ENCODE measurements around the gene XKR7.

DNA sequence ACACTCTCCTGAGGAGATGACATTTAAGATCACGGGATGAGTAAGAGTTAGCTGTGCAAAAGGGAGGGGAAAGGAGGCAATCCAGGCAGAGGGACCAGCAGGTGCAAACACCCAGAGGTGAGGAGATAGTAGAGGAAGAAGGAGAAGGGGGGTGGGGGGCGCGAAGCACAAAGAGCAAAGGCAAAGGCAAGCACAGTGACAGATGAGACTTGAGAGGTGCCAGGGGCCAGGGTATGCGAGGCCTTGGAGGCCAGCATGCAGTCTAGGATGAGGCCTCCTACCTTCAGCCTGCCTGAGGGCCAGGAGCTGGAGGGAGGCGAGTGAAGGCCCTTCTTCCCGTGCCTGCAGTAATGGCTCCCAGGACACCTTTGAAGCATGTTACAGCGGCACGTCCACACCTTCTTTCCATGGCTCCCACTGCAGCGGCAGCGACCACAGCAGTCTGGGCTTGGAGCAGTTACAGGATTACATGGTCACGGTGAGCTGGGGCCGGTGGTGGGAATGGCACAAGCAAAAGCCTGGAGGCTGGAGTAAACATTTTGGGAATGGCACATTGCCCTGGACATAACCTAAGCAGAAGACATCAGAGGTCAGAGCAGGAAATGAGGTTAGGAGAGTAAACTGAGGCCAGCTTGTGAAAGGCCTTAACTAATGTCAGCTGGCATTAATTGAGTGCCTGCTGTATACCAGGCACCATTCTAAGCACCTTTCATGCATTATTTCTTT lies 60.9 kb downstream of the XKR7 start:
- TF ChIP-seq NR2C2 (IDR thresholded peaks at IDR 0.05; ENCODE audit: borderline replicate concordance, control insufficient read depth, insufficient read length, low read depth), result no peak
- TF ChIP-seq POLR2AphosphoS5 (IDR thresholded peaks at IDR 0.05; ENCODE audit: low read length), result no peak
- TF ChIP-seq, protein P1, sequence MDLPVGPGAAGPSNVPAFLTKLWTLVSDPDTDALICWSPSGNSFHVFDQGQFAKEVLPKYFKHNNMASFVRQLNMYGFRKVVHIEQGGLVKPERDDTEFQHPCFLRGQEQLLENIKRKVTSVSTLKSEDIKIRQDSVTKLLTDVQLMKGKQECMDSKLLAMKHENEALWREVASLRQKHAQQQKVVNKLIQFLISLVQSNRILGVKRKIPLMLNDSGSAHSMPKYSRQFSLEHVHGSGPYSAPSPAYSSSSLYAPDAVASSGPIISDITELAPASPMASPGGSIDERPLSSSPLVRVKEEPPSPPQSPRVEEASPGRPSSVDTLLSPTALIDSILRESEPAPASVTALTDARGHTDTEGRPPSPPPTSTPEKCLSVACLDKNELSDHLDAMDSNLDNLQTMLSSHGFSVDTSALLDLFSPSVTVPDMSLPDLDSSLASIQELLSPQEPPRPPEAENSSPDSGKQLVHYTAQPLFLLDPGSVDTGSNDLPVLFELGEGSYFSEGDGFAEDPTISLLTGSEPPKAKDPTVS (IDR thresholded peaks at IDR 0.05; ENCODE audit: low read depth, low read length), result no peak
- no peak for TF ChIP-seq MYC (IDR thresholded peaks at IDR 0.05; ENCODE audit: insufficient read depth, insufficient read length, insufficient replicate concordance, low read length, severe bottlenecking)
- no peak for TF ChIP-seq YBX1 (IDR thresholded peaks at IDR 0.05)
- no peak for TF ChIP-seq CHD4 (IDR thresholded peaks at IDR 0.05)
- no peak for TF ChIP-seq SMC3 (IDR thresholded peaks at IDR 0.05; ENCODE audit: borderline replicate concordance, low read length)
- TF ChIP-seq, protein P2, sequence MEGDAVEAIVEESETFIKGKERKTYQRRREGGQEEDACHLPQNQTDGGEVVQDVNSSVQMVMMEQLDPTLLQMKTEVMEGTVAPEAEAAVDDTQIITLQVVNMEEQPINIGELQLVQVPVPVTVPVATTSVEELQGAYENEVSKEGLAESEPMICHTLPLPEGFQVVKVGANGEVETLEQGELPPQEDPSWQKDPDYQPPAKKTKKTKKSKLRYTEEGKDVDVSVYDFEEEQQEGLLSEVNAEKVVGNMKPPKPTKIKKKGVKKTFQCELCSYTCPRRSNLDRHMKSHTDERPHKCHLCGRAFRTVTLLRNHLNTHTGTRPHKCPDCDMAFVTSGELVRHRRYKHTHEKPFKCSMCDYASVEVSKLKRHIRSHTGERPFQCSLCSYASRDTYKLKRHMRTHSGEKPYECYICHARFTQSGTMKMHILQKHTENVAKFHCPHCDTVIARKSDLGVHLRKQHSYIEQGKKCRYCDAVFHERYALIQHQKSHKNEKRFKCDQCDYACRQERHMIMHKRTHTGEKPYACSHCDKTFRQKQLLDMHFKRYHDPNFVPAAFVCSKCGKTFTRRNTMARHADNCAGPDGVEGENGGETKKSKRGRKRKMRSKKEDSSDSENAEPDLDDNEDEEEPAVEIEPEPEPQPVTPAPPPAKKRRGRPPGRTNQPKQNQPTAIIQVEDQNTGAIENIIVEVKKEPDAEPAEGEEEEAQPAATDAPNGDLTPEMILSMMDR (IDR thresholded peaks at IDR 0.05 in 2 of 3, conservative IDR thresholded peaks at IDR 0.05 in 1 of 3; ENCODE audit: control insufficient read depth in 2 of 3, extremely low read depth in 1 of 3, insufficient read depth in 1 of 3, low read depth in 3 of 3, low read length in 3 of 3), result no peak
- no peak for TF ChIP-seq RAD21 (IDR thresholded peaks at IDR 0.05; ENCODE audit: insufficient read depth, low read depth, low read length)
- no peak for TF ChIP-seq POLR2A (IDR thresholded peaks at IDR 0.05; ENCODE audit: low read depth, low read length)
- TF ChIP-seq EZH2 (IDR thresholded peaks at IDR 0.05; ENCODE audit: borderline replicate concordance, control insufficient read depth, low read depth, low read length), result no peak
- TF ChIP-seq TBL1XR1 (IDR thresholded peaks at IDR 0.05; ENCODE audit: low read depth, low read length), result no peak
- TF ChIP-seq FOXM1 (IDR thresholded peaks at IDR 0.05; ENCODE audit: low read depth, low read length), result no peak
- no peak for TF ChIP-seq HDAC2 (IDR thresholded peaks at IDR 0.05)

All from GM12878 (cell line).